GM18858 (cell line): ENCODE data around the gene PDE3B.
"Not testable (repeated sequence)": the region's sequence is repeated elsewhere in the genome, so short reads cannot be mapped to it uniquely, and the experiment has no call there.

Source experiments
- ATAC-seq: cut with Tn5 transposase; IDR thresholded peaks from one replicate; pipeline ENCODE4 v1.9.1; 2021; ENCODE audit not compliant: unreplicated experiment

The PDE3B gene

DNA sequence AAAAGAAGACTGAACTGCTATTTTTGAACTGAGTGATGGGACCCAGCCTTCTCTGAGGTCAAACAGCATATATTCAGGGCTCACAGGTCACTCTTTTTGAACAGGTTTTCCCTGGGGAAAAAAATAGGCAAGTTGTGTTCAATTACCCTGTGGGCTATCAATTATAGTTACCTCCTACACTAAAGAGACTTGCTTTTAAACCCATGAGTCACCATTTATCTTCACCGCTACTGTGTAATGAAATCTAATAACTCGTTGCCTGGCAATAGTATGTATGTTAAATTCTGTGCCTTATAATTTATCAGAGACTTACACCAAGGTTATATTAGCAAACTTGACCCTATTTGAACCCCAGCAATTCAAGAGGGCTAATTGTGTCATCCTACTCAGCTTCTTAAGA, 149.9 kb downstream of the PDE3B start:
- no peak for ATAC-seq

DNA sequence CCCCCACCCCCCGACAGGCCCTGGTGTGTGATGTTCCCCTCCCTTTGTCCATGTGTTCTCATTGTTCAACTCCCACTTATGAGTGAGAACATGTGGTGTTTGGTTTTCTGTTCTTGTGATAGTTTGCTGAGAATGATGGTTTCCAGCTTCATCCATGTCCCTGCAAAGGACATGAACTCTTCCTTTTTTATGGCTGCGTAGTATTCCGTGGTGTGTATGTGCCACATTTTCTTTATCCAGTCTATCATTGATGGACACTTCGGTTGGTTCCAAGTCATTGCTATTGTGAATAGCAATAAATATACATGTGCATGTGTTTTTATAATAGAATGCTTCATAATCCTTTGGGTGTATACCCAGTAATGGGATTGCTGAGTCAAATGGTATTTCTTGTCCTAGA, 152.4 kb downstream of the PDE3B start:
- ATAC-seq = not testable (repeated sequence)

DNA sequence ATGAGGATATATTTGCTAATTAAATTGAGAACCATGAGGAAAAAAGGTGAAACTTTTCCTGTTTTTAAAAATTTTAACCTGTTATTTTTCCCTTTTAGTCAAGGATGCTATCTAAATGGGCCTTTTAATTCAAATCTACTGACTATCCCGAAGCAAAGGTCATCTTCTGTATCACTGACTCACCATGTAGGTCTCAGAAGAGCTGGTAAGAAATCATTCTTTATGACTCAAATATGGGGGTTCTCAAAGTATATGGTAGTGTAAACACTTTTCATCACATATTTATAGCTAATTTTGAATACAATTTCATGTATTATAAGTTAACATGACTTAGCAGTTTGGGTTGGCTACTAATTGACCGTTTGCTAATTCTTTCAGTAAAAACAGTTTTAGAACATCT, 160.2 kb downstream of the PDE3B start:
- no peak for ATAC-seq

DNA sequence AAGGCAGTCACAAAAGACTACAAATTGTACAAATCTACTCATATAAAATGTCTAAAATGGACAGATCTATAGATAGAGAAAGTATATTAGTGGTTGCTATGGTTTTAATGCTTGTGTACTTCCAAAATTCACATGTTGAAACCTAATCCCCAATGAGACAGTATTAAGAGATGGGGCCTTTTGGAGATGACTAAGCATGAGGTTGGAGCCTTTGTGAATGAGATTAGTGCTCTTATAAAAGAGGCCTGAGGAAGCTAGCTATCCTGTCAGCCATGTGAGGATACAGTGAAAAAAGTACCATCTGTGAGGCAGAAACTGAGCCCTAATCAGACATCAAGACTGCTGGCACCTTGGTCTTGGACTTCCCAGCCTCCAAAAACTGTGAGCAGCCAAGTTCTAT, 165.9 kb downstream of the PDE3B start:
- no peak for ATAC-seq

DNA sequence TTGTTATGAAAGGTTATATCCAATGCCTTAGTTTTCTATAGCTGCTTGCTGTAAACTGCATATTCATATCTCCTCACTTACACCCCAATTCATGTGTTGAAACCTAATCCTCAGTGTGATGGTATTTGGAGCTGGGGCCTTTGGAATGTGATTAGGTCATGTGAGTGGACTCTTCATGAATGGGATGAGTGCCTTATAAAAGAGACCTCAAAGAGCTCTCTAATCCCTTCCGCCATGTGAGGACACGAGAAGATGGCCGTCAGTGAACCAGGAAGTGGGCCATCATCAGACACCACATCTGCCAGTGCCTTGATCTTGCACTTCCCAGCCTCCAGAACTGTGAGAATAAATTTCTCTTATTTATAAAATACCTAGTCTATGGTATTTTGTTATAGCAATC, 169.2 kb downstream of the PDE3B start:
- ATAC-seq = no peak

DNA sequence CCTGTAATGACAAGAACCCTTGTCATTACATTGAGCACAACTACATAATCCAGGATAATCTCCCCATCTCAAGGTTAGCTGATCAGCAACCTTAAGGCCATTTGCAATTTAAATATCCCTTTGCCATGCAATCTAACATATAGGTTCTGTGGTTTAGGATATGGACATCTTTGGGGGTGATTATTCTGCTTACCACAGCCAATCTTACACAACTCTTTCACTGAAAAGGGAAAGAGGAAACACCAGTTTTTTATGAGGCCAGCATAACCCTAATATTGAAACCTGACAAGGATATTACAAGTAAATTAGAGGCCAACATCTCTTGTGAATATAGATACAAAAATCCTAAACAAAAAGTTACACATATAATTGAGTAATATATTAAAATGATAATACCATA, 169.9 kb downstream of the PDE3B start:
- ATAC-seq = no peak

DNA sequence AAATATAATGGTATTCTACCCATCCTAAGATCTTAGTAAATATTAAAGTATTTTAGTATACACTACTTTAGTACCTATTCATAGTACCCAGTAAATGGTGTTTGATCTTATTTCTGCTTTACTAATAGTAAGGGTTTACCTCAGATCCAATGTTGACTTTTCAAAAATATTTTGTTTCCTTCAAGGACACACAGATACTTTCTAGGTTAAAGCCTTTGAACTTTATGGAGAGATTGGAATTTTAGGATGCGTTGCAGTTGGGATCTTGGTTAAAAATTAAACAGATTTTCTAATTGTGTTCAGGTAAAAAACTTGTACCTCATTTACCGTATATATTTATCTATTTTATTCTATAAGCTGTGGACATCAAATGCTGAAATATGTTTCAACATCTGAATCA, 175.2 kb downstream of the PDE3B start:
- ATAC-seq = no peak

DNA sequence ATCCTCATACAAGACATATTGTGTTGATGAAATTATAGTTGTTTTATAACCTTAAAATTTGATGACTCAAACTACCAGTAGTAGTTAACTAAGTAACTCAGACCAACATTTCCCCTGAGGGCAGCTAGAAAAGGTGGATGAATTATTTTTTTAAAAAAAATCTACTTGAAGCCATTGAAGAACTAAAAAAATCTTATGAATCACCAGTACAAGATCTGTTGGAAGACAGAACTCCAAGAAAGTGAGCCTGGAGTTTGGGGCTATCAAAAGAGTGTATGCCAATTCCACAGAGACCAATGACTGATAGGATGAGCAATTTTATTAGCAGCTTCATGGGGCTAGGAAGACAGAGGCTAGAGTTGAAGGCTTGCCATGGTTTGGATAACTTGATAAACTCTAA, 176.0 kb downstream of the PDE3B start:
- no peak for ATAC-seq

DNA sequence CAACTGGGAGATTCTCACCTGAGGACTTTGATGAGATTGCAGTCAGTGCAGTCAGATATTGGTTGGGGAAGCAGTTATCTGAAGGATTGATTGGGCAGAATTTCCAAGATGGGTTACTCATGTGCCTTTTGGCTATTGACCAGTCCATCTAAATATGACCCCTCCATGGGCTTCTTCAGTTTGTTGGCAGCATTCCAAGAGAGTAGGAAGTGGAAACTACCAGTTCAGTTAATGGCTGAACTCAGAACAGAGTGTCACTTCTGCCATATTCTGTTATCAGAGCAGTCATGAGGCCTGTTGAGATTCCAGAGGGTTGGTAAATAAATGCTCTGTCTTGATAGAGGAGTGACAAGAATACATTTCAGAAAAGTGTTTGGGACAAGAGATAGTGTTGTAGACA, 177.4 kb downstream of the PDE3B start:
- no peak for ATAC-seq

DNA sequence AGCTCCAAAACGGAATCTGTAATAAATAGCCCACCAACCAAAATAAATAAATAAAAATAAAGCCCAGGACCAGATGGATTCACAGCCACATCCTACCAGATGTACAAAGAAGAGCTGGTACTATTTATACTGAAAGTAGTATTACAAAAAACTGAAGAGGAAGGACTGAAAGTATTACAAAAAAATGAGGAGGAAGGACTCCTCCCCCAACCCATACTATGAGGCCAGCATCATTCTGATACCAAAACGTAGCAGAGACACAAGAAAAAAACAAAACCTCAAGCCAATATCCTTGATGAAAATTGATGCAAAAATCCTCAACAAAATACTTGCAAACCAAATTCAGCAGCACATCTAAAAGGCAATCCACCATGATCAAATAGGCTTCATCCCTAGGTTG, 183.0 kb downstream of the PDE3B start:
- ATAC-seq = no peak

DNA sequence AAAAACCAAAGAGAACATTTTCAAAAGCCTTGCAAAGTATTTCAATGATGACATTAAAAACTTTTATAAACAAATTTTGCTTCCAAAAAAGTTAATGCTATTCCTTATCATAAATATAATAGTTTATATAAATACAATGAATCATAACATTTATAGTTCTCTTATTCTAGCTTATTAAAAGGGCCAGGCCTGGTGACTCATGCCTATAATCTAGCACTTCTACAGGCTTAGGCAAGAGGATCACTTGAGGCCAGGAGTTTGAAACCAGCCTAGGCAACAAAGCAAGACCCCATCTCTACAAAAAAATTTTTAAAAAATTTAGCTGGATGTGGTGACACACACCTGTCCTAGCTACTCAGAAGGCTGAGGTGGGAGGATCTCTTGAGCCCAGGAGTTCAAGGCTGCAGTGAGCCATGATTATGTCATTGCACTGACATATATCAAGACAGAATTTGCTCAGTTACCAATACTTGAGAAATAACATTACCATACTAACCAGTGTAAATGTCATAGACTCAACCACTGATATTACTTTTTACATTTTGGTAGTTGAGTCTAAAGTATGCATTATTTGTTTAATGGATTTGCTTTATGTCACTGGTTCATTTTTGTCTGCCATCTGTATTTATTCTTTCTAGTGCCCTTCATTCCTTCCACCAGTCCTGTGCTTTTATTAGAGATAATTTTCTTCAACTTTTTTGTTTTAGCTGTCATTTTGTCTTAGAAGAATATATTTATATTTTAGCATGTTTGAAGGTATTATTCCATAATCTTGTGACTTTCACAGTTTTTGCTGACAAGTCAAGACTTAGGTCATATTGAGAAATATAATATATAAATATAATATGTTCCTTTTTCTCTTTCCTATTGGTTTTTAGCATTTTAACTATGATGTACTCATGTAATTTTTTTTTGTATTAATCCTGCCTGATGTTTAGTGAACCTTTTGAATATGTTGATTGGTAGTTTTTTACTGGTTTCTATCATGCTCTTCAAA, 192.2 kb downstream of the PDE3B start:
- no peak for ATAC-seq

DNA sequence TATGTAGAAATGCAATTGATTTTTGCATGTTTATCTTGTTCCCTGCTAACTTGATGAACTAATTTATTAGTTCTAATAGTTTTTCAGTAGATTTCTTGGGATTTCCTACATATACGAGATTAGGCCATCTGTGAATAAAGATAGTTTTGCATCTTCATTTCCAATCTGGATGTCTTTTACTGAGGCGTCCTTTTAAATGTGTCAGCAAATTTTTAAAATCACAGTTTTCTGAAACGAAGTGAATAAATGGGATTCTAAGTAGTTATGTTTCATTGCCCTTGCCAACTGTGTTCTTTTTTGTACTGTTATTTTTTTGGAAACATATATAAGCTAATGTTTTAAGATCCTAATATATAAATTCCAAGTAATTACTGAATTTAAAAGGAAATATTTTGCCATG, 198.4 kb downstream of the PDE3B start:
- no peak for ATAC-seq

DNA sequence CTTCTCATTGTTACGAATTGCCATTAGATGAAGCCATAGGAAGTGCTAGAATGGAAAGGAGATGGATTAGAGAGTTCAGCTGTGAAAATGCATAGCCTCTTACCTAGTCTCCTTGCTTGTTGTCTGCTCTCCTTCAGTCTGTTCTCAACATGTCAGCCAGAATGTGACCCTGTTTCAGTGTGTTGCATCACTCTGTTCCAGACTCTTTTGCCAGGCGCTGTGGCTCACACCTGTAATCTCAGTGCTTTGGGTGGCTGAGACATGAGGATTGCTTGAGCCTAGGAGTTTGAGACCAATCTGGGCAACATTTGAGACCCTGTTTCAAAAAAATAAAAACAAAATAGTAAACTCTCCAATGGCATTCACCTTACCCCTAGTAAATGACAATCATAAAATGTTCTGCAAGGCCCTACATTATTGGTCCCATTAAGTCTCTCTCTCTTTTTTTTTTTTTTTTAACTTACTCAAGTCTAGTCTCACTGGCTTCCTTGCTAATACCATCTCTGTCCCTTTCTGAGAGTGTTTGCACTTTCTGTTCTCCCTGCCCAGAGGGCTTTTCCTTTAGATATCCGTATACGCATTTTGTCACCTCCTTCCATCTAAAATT, 209.1 kb downstream of the PDE3B start:
- ATAC-seq = no peak

DNA sequence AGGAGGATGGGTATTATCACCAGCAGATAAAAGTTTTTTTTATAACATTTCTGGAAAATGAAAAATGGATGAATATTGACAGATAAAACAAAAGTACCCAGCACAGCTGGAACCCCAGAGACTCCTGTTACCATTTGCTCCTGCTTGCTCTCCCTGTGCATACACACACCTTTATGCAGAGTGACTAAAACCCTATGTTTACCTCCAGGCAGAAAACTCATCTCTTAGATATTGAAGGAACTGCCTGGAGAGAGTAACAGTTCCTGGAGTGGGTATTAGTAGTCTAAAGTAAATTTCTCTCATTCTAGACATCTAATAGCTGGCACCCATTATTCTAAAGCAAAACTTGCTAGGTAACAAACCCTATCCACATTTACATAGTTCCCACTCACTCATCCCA, 210.5 kb downstream of the PDE3B start:
- no peak for ATAC-seq

DNA sequence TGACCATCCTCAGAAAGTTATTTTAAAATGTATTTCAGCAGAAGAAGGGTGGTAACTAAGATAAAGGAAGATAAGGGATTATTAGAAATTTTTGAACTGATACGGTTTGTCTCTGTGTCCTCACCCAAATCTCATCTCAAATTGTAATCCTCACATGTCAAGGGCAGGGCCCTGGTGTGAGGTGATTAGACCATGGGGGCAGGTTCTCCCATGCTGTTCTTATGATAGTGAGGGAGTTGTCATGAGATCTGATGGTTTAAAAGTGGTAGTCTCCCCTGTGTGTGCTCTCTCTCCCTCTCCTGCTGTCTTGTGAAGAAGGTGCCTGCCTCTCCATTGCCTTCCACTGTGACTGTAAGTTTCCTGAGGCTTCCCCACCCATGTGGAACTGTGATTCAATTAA, 212.3 kb downstream of the PDE3B start:
- ATAC-seq = no peak

DNA sequence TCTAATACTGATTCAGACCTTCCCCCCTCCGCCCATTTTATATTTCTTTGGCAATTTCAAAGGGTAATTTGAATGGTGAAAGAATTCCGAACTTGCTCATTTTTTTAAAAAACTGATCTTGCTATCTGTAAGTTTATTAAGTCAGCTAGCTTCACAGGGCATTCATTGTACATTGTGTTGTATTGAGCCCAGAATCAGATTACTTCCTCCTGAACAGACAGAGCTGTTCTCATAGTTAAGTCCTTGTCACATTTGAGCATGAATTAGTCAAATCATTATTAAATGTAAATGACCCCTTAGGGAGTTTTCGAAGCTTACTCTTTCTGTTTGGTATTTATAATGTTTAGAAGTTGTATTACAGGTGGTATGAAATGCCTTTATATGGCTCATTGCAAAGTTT, 214.0 kb downstream of the PDE3B start:
- ATAC-seq = no peak

DNA sequence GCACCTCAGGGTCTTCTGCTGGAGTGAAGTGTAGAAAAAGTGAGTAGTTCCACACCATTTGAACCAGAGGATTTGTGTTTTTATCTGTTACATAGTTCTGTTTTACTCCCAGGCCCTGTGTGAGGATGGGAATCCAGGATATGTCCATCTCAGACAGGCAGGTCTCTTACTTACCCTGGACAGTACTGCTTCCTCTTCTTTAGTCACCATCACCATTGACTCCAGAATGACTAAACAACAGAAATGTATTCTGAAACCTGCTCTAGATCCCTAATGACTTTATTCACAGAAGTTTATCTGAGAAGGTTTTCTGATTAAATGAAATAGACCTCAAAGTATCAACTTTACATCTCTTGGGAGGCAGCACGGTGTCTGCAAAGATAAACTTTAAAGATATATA, 214.8 kb downstream of the PDE3B start:
- ATAC-seq = no peak

DNA sequence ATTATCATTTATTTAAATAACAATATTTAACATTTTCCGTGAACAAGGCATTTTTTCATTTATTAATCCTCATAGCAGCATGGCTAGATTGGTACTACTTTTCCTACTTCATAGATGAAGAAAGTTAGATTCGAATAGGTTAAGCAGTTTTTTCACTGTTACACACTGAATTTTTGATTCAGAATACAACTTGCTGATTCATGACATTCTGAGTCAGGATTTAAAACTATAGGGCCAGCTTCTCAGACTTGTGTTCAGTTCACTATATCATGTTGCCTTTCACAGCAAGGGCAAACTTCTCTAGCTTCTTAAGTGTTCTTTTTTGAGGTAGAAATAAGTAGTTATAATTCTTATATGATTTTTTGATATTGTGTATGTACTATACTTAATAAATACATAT, 216.9 kb downstream of the PDE3B start:
- no peak for ATAC-seq

DNA sequence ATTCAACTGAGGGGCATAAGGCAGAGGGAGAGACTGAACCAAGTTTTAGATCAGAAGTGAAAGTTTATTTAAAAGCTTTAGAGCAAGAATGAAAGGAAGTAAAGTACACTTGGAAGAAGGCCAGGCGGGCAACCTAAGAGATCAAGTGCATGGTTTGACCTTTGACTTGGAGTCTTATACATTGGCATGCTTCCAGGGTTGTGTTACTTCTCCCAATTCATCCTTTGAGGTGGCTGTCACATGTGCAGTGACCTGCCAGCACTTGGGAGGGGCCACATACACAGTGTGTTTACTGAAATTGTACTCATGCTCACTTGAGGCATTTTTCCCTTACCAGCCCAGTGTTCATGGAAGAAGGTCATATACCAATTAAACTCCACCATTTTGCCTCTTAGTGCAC, 218.1 kb downstream of the PDE3B start:
- no peak for ATAC-seq

DNA sequence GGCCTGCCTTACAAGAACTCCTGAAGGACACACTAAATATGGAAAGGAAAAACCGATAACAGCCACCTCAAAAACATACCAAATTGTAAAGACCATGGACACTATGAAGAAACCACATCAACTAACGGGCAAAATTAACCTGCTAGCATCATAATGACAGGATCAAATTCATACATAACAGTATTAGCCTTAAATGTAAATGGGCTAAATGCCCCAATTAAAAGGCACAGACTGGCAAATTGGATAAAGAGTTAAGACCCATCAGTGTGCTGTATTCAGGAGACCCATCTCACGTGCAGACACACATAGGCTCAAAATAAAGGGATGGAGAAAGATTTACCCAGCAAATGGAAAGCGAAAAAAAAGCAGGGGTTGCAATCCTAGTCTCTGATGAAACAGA, 220.2 kb downstream of the PDE3B start:
- not testable (repeated sequence) for ATAC-seq

DNA sequence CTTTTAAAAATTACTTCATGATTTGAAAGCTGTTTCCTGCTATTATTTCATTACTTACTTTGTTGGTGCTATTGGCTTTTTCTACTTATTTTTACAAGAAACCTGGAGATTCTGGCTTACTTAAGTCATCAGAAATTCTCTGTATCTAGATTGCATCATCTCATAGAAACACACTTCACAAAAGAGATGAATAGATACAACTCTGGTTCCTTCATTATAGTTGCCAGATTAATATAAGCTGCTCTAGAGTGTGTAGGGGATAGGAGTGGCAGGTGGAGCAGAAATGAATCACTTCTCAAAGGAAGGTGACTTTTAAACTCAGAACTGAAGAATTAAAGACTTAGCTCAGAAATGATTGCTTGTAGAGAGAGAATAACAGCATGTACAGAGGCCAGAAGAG, 228.4 kb downstream of the PDE3B start:
- ATAC-seq = no peak

DNA sequence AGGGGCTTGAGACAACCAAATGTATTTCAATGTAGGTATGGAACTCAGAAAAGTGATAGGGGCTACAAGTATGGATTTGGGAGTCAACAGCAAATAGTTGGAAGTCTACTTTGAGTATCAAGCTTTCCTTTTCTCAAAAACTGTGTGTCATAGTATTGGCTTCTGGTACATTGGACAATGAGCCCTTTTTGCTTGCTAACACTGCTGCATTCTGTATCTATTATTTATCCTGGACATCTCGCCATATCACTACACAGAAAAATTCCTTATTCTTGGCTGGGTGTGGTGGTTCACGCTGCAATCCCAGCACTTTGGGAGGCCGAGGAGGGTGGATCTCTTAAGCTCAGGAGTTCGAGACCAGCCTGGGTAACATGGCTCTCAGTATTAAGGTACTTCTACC, 230.0 kb downstream of the PDE3B start:
- ATAC-seq = no peak

DNA sequence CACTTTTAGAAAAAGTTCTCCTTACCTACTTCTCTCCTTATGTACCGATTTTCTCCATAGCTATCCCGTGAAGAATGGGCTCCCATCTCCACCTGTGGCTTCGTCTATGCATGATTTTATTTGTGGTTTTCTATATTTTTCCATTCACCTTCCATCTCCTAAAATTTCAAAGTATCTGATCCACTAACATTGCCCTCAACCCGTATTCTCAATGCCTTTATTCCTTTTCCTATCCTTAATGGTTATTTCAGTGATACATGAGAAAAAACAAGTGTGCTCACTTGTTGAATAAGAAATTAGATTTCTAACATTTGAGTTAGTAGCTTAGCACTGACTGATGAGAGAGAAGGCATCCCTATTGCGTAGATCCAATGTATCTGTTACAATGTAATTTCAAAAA, 231.6 kb downstream of the PDE3B start:
- ATAC-seq = no peak
